ENCODE results near the gene AGR2.

GRCh38 chr7:16836481-16836880 is 31.7 kb upstream of the AGR2 start:
- TF ChIP-seq NFRKB (IDR thresholded peaks at IDR 0.05) (no peak), ARNT (IDR thresholded peaks at IDR 0.05) (no peak), FOXA1 (IDR thresholded peaks at IDR 0.05) (no peak), BHLHE40 (IDR thresholded peaks at IDR 0.05; ENCODE audit: borderline replicate concordance) (no peak), SUZ12 (IDR thresholded peaks at IDR 0.05) (no peak)

Measured in HEK293T (cell line).